Stimulated activated CD4-positive, alpha-beta T cell treated with anti-CD3 and anti-CD28 coated beads, Interleukin-15, amount 100 ng/mL, for 24 hours (primary cell): ENCODE results near the gene ARHGEF10L.
"Not testable (repeated sequence)": the region's sequence is repeated elsewhere in the genome, so short reads cannot be mapped to it uniquely, and the experiment has no call there.

Experiments used
- DNase-seq: peaks from one replicate; pipeline ENCODE4 v3.0.0-alpha.2; 2020

ARHGEF10L gene

DNA sequence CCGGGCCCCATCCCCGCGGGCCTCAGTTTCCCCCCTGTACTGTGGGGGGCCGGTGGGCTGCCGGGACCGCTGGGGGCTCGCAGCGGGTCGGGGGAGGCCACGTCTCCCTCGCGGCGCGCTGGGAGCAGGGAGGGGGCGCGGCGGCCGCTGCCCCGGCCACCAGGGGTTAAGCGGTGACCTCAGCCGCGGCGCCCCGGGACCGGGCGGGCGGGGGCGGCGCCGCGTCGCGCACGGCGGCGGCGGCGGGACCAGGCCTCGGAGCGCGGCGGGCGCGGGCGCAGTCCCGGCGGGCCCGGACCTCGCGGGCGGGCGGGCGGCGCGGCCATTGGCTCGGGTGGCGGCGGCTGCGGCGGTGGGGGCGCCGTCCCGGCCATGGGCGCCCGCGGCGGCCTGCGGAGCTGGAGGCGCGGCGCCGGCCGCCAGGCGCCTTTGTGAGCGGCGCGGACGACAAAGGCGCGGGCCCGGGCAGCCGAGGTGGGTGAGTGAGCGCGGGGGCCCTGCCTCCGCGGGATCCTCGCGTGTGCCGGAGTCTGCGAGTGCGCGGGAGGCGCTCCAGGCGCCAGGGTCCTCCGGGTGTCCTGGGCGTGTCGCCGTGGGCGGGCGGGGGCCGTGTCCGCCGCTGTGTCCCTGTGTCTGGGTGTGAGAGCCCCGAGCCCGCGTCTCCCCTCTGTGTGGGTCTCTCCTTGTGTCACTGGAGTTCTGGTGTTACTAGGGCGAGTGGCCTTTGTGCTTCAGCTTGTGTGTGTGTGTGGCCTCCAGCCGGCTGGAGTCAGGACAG, at the start of gene ARHGEF10L:
Gene ARHGEF10L (plus strand): TSS at position 222 of the 778 bp plus-strand sequence. CDS start 40,898 bp downstream, outside the sequence.
- DNase-seq, result peak; percentile 6

GRCh38 chr1:17489768-17490417, 49.6 kb upstream of the ARHGEF10L start:
- not testable (repeated sequence) for DNase-seq

DNA sequence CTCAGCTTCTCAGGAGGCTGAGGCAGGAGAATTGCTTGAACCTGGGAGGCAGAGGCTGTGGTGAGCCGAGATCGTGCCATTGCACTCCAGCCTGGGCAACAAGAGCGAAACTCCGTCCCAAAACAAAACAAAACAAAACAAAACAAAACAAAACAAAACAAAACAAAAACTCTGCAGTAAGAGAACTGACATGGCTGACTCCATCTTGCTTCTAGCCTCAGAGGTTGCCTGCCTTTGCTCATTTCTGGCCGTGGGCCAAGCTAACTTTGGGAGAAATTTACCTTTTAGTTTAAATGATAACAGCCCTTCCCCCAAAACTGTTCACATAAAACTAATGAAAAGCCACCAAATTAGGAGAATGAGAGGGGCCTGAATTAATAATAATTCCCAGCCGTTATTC, 48.8 kb upstream of the ARHGEF10L start:
- DNase-seq, result not testable (repeated sequence)

DNA sequence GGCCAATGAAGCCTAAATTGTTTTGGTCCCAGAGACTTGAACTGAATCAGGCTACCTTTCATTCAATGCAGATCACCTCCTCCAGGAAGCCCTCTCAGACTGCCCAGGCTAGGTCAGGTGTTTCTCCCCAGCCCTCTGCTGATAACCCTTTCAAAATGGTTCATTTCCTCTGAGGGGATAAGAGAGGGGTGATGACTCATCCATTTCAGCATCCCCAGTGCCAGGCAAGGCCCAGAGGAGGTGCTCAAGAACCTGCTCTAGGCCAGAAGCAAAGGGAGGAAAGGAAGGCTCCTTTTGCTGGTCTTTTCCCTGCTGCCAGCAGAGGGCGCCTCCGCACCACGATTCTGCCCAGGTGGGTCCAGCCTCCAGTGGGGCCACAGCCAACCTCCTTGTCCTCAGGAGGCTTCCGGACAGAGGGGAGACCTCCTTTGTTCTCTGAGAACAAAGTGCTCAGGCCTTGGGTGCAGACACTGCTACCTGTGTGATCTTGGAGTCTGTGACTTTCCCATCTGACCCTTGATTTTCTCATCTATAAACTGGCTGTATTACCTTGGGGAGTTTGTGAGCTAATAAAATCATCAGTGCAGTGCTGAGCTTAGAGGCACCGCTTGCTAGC, 45.3 kb upstream of the ARHGEF10L start:
- peak; percentile 75 for DNase-seq

- no peak for DNase-seq
These were observed 43.1 kb upstream of the ARHGEF10L start for GRCh38 chr1:17496419-17496818.

DNA sequence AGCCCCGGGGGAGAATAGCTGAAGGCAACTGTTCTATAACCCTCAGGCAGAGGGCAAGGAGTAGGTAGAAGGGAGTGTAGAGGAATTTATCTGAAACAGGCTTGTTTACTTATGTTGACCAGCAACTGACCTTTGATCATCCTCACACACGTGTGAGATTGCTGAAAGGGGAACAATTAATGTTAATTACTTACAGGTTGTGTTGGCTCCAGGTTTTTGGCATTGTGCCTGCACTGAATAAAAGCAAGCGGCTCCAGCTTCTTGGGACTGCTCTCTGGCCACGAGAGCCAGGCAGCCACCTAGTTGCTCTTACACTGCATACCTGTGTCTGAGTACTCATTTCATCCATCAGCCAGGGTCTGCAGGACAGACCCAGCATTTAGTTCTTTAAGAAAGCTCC, 41.3 kb upstream of the ARHGEF10L start:
- DNase-seq, result no peak

DNA sequence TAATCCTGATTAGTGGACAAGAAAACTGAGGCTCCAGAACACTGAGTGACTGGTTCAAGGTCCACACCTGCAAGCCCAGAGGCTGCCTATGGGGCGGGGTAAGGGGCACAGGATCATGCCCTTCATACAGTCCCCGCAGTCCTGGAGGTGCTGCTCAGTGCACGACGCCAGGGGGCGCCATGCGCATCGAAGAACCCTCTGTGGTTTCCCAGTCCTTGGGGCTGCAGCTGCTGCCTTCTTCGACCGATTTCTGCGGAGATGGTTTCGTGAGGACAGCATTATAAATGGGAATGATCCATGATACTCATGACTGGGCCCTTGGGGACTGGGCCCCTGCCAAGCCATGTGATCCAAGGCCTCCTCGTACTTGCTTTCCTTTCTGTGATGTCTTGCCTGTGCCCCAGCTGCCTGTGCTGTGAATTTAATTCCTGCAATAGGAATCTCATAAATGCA, 37.1 kb upstream of the ARHGEF10L start:
- peak; percentile 76 for DNase-seq

DNA sequence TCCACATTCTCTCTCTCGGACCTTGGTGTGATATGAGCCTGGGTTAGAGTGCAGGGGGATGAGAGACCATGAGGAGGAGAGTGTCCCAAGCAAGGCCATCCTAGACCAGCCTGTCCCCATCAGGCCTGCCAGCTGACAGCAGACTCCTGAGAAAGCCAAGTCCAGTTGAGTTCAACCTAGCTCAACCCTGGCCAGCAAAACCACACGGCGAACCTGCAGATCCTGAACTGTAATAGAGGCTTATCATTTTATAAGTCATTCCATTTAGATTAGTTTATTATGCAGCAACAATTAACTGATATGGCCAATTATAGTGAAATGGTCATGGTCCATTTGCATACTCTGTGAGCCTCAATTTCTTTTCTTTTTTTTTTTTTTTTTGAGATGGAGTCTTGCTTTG, 36.4 kb upstream of the ARHGEF10L start:
- no peak for DNase-seq

DNA sequence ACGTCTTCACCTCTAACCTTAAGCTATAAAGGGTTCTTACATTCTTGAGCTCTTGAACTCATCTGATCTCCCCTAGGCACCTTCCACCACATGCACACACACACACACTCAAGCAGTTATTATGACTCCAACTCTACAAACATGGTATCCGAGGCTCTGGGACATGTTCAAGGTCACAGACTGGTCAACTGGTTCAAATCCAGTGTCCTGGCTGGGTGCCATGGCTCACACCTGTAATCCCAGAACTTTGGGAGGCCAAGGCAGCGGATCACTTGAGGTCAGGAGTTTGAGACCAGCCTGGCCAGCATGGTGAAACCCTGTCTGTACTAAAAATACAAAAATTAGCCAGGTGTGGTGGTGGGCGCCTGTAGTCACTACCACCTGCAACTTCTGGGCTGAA, 32.3 kb upstream of the ARHGEF10L start:
- DNase-seq, result not testable (repeated sequence)

GRCh38 chr1:17507915-17508314, 31.6 kb upstream of the ARHGEF10L start:
- DNase-seq, result no peak

- no peak for DNase-seq
These were observed 30.1 kb upstream of the ARHGEF10L start for GRCh38 chr1:17509363-17509762.

- DNase-seq, result no peak
These were observed 29.4 kb upstream of the ARHGEF10L start for GRCh38 chr1:17510138-17510537.

DNA sequence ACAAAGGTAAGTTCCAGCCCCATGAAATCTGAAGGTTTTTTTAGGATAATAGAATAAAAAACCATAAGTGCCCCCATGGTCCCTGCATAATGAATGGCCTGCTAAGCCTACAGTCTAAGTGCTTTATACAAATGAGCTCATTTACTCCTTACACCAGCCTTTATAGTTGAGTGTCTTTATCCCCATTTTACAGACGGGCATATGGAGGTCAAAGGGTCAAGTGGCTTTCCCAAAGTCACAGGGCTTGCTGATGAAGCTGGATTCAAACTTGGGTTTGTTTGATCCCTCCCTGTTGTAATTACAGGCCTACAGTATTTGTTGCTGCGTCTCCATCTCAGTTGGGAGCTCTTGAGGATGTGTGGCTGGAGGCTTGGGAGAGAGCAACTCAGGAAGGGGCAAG, 28.3 kb upstream of the ARHGEF10L start:
- DNase-seq, result no peak

DNA sequence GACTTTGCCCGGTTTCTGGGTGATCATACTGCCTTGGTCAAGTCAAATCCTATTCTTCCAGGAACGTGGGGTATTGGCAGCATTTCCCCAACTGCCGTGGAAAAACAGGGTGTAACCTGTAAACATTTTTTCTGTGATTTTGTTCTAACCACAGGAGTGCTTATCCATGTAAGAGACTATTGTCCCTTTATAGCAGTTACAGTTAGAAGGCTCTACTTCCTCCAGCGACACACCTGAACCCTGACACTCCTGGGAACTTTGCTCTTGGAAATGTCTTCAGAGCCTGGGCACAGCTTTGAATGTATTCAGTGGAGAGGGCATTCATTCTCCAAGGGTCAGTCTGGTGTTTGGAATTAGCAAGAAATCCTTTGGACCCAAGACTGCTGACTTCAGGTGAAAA, 26.4 kb upstream of the ARHGEF10L start:
- DNase-seq, result no peak

GRCh38 chr1:17514776-17515175, 24.7 kb upstream of the ARHGEF10L start:
- DNase-seq, result no peak

- DNase-seq, result no peak
These were observed 23.6 kb upstream of the ARHGEF10L start for GRCh38 chr1:17515902-17516301.

DNA sequence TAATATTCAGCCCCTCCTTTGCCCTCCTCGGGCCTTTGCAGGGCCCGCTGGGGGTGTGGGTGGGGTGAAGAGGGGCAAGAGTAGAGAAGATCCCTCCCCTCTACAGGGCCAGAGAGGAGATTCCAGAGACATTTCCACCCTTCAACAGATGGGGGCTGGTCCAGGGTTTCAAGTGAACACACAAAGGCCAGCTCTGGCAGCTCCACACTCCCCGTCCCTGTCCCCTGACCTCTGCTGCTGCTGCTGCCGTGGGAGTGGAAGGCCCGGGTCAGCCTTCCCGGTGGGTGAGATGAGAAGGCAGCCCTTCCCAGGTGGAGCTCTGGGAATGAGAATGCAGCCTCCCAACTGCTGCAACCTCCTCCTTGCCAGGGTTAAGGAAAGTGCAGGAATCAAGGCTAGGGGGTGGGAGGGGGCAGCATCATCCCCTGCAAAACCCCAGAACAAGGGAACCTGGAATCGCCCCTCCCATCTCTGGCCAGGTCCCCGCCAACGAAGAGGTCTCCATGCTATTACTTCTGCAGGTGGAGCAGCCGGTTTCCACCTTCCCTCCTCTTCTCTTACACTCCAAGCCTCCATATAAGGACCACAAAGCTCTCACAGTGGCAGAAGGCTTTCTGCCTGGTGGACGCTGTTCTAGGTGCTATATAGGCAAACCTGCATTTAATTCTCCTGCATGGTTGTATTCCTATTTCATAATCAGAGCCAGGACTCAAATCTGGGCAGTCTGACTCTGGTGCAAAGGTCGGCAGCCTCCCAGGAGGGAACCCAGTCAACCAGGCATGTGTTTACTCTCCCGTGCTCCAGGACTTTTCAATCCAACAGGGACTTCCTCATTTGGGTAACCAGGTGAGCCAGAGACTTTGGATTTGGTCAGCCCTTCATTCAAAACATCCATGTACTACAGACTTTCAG, 22.9 kb upstream of the ARHGEF10L start:
- no peak for DNase-seq

GRCh38 chr1:17520041-17520440, 19.5 kb upstream of the ARHGEF10L start:
- no peak for DNase-seq

- DNase-seq, result no peak
These were observed 18.8 kb upstream of the ARHGEF10L start for GRCh38 chr1:17520473-17521319.

GRCh38 chr1:17521946-17522612, 17.4 kb upstream of the ARHGEF10L start:
- DNase-seq, result no peak
